IMR-90 (cell line): Measurements from ENCODE around the gene EIF6. TPM values are rescaled to one million over a fixed set of nuclear protein-coding genes. Genes with fewer than 3 reads are reported as not detected.

ENCODE experiments used
- ATAC-seq: fragments of 200-7000 bp; cut with Tn5 transposase; 2 replicates; pipeline ENCODE4 v1.9.1; 2020; ENCODE audit warnings: low read depth, mild to moderate bottlenecking, moderate library complexity
- BruUV-seq: library from RNA; stranded (reverse); fragments of 400-500 nt; replicated peaks from 2 replicates; lab custom pipeline; 2021; lab: Mats Ljungman, UMichigan
- CTCF ChIA-PET: fragments of 300-600 bp; formaldehyde crosslinking; extraction: SDS; loops from one replicate; lab custom pipeline; 2021; ENCODE audit warnings: antibody characterized with exemption; lab: Yijun Ruan, JAX
- POLR2A ChIA-PET: fragments of 300-600 bp; sonication (Branson Sonifier 250); formaldehyde crosslinking; loops from one replicate; lab custom pipeline; 2022; ENCODE audit warnings: antibody characterized with exemption; ENCODE audit not compliant: unreplicated experiment; lab: Charles Lee
- DNase-seq: peaks from one replicate; pipeline ENCODE4 v3.0.0; 2013
- H2AFZ ChIP-seq: replicated peaks from 2 replicates; pipeline ENCODE3; 2013; ENCODE audit warnings: low read length, mild to moderate bottlenecking; ENCODE audit not compliant: poor library complexity
- H2AK5ac ChIP-seq: 2 replicates; pipeline ENCODE4 v1.6.1; 2013; ENCODE audit warnings: low read depth, low read length, inconsistent platforms
- H2AK9ac ChIP-seq: replicated peaks from 2 replicates; pipeline ENCODE3; 2013; ENCODE audit warnings: mild to moderate bottlenecking, low read depth, low read length, moderate library complexity; ENCODE audit not compliant: poor library complexity
- H2BK120ac ChIP-seq: 2 replicates; pipeline ENCODE4 v1.6.1; 2013; ENCODE audit warnings: low read depth, low read length, inconsistent platforms
- H2BK15ac ChIP-seq: 3 replicates; pipeline ENCODE4 v1.6.1; 2013; ENCODE audit warnings: low read depth, low read length, inconsistent platforms
- H2BK20ac ChIP-seq: 2 replicates; pipeline ENCODE4 v1.6.1; 2013; ENCODE audit warnings: low read depth, mild to moderate bottlenecking, inconsistent platforms, low read length, moderate library complexity
- H2BK5ac ChIP-seq: 2 replicates; pipeline ENCODE4 v1.6.1; 2013; ENCODE audit warnings: mild to moderate bottlenecking, low read depth, low read length, inconsistent platforms; ENCODE audit not compliant: poor library complexity, severe bottlenecking
- H3K14ac ChIP-seq: replicated peaks from 2 replicates; pipeline ENCODE4 v1.6.1; 2013; ENCODE audit warnings: low read depth, low read length, inconsistent platforms
- H3K18ac ChIP-seq: 2 replicates; pipeline ENCODE4 v1.6.1; 2013; ENCODE audit warnings: low read depth, low read length, control low read depth
- H3K23ac ChIP-seq: 2 replicates; pipeline ENCODE4 v1.6.1; 2013; ENCODE audit warnings: low read depth, low read length, inconsistent platforms
- H3K27ac ChIP-seq: 2 replicates; pipeline ENCODE4 v1.5.1; 2013; ENCODE audit warnings: mild to moderate bottlenecking, control low read depth, low read length; ENCODE audit not compliant: insufficient read depth
- H3K27me3 ChIP-seq: 2 replicates; pipeline ENCODE4 v1.6.1; 2013; ENCODE audit warnings: low read length; ENCODE audit not compliant: control insufficient read depth, insufficient read depth
- H3K36me3 ChIP-seq: 2 replicates; pipeline ENCODE4 v1.6.1; 2013; ENCODE audit warnings: low read length, mixed read lengths; ENCODE audit not compliant: control insufficient read depth, insufficient read depth
- H3K4ac ChIP-seq: 2 replicates; pipeline ENCODE4 v1.6.1; 2013; ENCODE audit warnings: low read depth, low read length, inconsistent platforms
- H3K4me1 ChIP-seq: 2 replicates; pipeline ENCODE4 v1.6.1; 2013; ENCODE audit warnings: low read length, mixed read lengths; ENCODE audit not compliant: control insufficient read depth, insufficient read depth
- H3K4me2 ChIP-seq: 2 replicates; pipeline ENCODE4 v1.6.1; 2013; ENCODE audit warnings: low read depth, mild to moderate bottlenecking, control low read depth, low read length, moderate library complexity
- H3K4me3 ChIP-seq: 2 replicates; pipeline ENCODE4 v1.5.1; 2013; ENCODE audit warnings: low read depth, mild to moderate bottlenecking, control low read depth, low read length, moderate library complexity; ENCODE audit not compliant: insufficient read depth
- H3K56ac ChIP-seq: 2 replicates; pipeline ENCODE4 v1.6.1; 2013; ENCODE audit warnings: low read length, inconsistent platforms; ENCODE audit not compliant: insufficient read depth; ENCODE audit errors: extremely low read depth
- H3K79me1 ChIP-seq, 2 experiments: 2 replicates each; pipeline ENCODE4 v1.6.1; 2013; ENCODE audit warnings: low read length in 2 of 2, inconsistent platforms in 1 of 2, low read depth in 1 of 2
- H3K9ac ChIP-seq: 2 replicates; pipeline ENCODE4 v1.6.1; 2013; ENCODE audit warnings: low read depth, low read length, control low read depth
- H3K9me1 ChIP-seq: 2 replicates; pipeline ENCODE4 v1.6.1; 2013; ENCODE audit warnings: low read length, inconsistent platforms; ENCODE audit not compliant: insufficient read depth
- H3K9me3 ChIP-seq: 2 replicates; pipeline ENCODE4 v1.6.1; 2013; ENCODE audit warnings: low read length; ENCODE audit not compliant: control insufficient read depth, insufficient read depth
- H4K20me1 ChIP-seq: 2 replicates; pipeline ENCODE4 v1.6.1; 2013; ENCODE audit warnings: low read length, inconsistent platforms; ENCODE audit not compliant: insufficient read depth
- H4K5ac ChIP-seq: 2 replicates; pipeline ENCODE4 v1.6.1; 2013; ENCODE audit warnings: mild to moderate bottlenecking, low read depth, low read length, control low read depth
- H4K8ac ChIP-seq, 2 experiments: 2 replicates each; pipeline ENCODE4 v1.6.1; 2013; ENCODE audit warnings: low read depth in 2 of 2, low read length in 2 of 2, control low read depth in 1 of 2, inconsistent platforms in 1 of 2
- H4K91ac ChIP-seq: 2 replicates; pipeline ENCODE4 v1.6.1; 2013; ENCODE audit warnings: low read depth, low read length, inconsistent platforms; ENCODE audit not compliant: insufficient read depth
- BHLHE40 ChIP-seq: fragments of 150-350 bp; IDR thresholded peaks from 2 replicates; pipeline ENCODE4 v1.6.1; 2016; ENCODE audit warnings: mild to moderate bottlenecking, low read depth, low read length
- CEBPB ChIP-seq: IDR thresholded peaks from 2 replicates; pipeline ENCODE4 v1.6.1; 2012; ENCODE audit warnings: low read depth, low read length, improper control_type of control experiment
- FOS ChIP-seq: fragments of 150-350 bp; IDR thresholded peaks from 2 replicates; pipeline ENCODE4 v1.6.1; 2016; ENCODE audit warnings: low read depth, low read length
- MXI1 ChIP-seq: IDR thresholded peaks from 2 replicates; pipeline ENCODE4 v1.6.1; 2012; ENCODE audit warnings: low read depth, mild to moderate bottlenecking, low read length, moderate library complexity, borderline replicate concordance
- NFE2L2 ChIP-seq: fragments of 150-350 bp; IDR thresholded peaks from 2 replicates; pipeline ENCODE4 v1.6.1; 2016; ENCODE audit warnings: low read depth, mild to moderate bottlenecking, low read length
- POLR2A ChIP-seq: IDR thresholded peaks from 2 replicates; pipeline ENCODE4 v1.6.1; 2012; ENCODE audit warnings: mild to moderate bottlenecking, low read depth, low read length
- RAD21 ChIP-seq: IDR thresholded peaks from 2 replicates; pipeline ENCODE4 v1.6.1; 2012; ENCODE audit warnings: low read length, improper control_type of control experiment
- SMC3 ChIP-seq: fragments of 150-350 bp; IDR thresholded peaks from 2 replicates; pipeline ENCODE4 v1.6.1; 2016; ENCODE audit warnings: low read depth, mild to moderate bottlenecking, antibody characterized with exemption, low read length, moderate library complexity
- WGBS, 2 experiments: methylation state at CpG; one replicate each; pipeline versions ENCODE4 v1.1.5 to v1.1.7; 2013; ENCODE audit warnings: missing lambda C conversion rate in 2 of 2; ENCODE audit not compliant: insufficient read length in 1 of 2; ENCODE audit errors: extremely low coverage in 2 of 2; 5-methylcytosine and 5-hydroxymethylcytosine counted together
- dilution Hi-C: fragments of 300-500 bp; cut with HindIII; formaldehyde crosslinking; loops from one replicate; pipeline ENCODE4 v1.14.3; 2018; ENCODE audit warnings: low sequenced_read_pairs; ENCODE audit not compliant: unreplicated experiment
- in situ Hi-C: fragments of 300-500 bp; cut with MboI; formaldehyde crosslinking; loops from 3 replicates; pipeline ENCODE4 v1.14.3; 2019; ENCODE audit warnings: low sequenced_read_pairs, inconsistent platforms, mixed read lengths
- intact Hi-C: fragments of 100-400 bp; cut with micrococcal nuclease; formaldehyde crosslinking; loops from 2 replicates; pipeline ENCODE4 v1.10.0; 2022
- polyA plus RNA-seq, 3 experiments: library from polyadenylated mRNA; depleted of rRNA; stranded (reverse); fragments of >200 nt; gene quantifications; 2 replicates each; pipeline ENCODE4 v1.2.3, GENCODE V29; 2012; ENCODE audit warnings: low replicate concordance in 1 of 3
- total RNA-seq: library from RNA; depleted of rRNA; stranded (reverse); fragments of >200 nt; gene quantifications from 2 replicates; pipeline ENCODE4 v1.2.3, GENCODE V29; 2012
- TF ChIP-seq, protein P1 (sequence below): fragments of 150-350 bp; IDR thresholded peaks from 2 replicates; pipeline ENCODE4 v1.6.1; 2017; ENCODE audit warnings: mild to moderate bottlenecking, antibody characterized with exemption, low read length, low read depth
- TF ChIP-seq, protein P2 (sequence below): fragments of 150-350 bp; IDR thresholded peaks from 2 replicates; pipeline ENCODE4 v1.6.1; 2016; ENCODE audit warnings: low read depth, mild to moderate bottlenecking, low read length, moderate library complexity, borderline replicate concordance

The EIF6 gene
- total and polyA plus RNA-seq, 2 of the 4 experiments (the other 2 are of a cell fraction): 215 to 227 TPM

DNA sequence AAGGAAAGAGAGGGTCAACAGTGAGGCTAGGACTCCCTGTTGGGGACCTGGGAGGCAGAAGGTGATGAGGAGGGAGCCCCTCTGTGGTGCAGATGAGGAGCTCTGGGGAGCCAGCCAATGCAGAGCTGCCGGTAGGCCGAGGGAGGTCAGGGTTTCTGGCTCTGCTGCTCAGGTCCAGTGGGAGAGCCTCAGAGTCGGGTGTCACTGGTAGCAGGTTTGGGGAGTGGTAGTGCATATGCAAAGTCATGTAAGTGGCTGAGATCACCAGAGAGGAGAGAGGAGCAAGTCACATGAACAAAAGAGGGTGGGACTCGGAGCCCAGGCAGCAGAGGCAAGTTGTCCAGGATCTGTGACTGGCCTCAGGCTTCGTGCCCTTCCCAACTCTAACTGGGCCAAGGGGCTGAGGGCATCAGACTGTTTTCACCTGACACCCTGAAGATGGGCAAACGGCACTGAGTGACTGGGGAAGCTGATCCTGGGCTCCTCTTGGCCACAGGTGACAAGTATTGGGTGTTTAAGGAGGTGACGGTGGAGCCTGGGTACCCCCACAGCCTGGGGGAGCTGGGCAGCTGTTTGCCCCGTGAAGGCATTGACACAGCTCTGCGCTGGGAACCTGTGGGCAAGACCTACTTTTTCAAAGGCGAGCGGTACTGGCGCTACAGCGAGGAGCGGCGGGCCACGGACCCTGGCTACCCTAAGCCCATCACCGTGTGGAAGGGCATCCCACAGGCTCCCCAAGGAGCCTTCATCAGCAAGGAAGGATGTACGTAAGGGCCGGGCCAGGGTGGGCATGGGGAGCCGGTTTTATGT lies 13.3 kb downstream of the EIF6 start:
- ATAC-seq: no peak; the same call in 1 of the 2 replicates

More for the DNA sequence above, 13.3 kb downstream of the EIF6 start:
- Histone ChIP-seq H3K56ac (no peak overlapping the region), H3K9ac (no peak overlapping the region), H4K8ac (no peak overlapping the region), H3K79me1 (peaks cover 14 to 38% of the 10 kb centered on the region in 2 experiments), H4K91ac (no peak overlapping the region), H2AK5ac (no peak overlapping the region), H2AK9ac (no peak overlapping the region), H4K20me1 (0 out of 2 replicates have a peak, but pooled peaks cover 5% of the 10 kb centered on the region), H3K23ac (no peak overlapping the region), H3K27me3 (no peaks in the 10 kb centered on the region), H4K5ac (no peak overlapping the region), H3K9me3 (no peaks in the 10 kb centered on the region), H2BK20ac (no peak overlapping the region), H3K4me3 (no peak overlapping the region), H3K9me1 (peaks cover 6% of the 10 kb centered on the region; the same call in 1 of the 2 replicates), H2BK120ac (no peak overlapping the region), H3K14ac (no peak overlapping the region), H3K36me3 (peaks cover 44% of the 10 kb centered on the region), H2AFZ (peak overlapping the region; percentile 0), H3K4me2 (no peak overlapping the region), H2BK5ac (no peak overlapping the region), H3K18ac (no peak overlapping the region), H3K4me1 (peaks cover 1% of the 10 kb centered on the region; the same call in 1 of the 2 replicates), H2BK15ac (no peak overlapping the region), H3K27ac (no peak overlapping the region), H3K4ac (no peak overlapping the region)
- in situ Hi-C loops (loop anchor here (25.0 kb wide), 1 partner anchor 409 kb away; the partner anchor contains the start of gene GGT7), dilution Hi-C loops (no loop called here), intact Hi-C loops (loop anchor here (10.0 kb wide), 2 partner anchors 164 to 396 kb away; partner anchors contain the start of genes ACSS2, GDF5 and GGT7)
- BruUV-seq: no TSS peak
- WGBS, 2 experiments: 93% methylated on average over 13 of the region's 20 CpGs; no CpG with 5 or more reads in 1 of the 2 experiments
- POLR2A ChIA-PET: no interaction called here
- TF ChIP-seq MXI1: no peak
- TF ChIP-seq FOS: no peak
- TF ChIP-seq, protein P1, sequence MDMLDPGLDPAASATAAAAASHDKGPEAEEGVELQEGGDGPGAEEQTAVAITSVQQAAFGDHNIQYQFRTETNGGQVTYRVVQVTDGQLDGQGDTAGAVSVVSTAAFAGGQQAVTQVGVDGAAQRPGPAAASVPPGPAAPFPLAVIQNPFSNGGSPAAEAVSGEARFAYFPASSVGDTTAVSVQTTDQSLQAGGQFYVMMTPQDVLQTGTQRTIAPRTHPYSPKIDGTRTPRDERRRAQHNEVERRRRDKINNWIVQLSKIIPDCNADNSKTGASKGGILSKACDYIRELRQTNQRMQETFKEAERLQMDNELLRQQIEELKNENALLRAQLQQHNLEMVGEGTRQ: no peak
- TF ChIP-seq POLR2A: no peak
- TF ChIP-seq RAD21: no peak
- no peak for TF ChIP-seq SMC3
- TF ChIP-seq CEBPB: no peak
- no peak for TF ChIP-seq BHLHE40
- no peak for TF ChIP-seq NFE2L2
- TF ChIP-seq, protein P2, sequence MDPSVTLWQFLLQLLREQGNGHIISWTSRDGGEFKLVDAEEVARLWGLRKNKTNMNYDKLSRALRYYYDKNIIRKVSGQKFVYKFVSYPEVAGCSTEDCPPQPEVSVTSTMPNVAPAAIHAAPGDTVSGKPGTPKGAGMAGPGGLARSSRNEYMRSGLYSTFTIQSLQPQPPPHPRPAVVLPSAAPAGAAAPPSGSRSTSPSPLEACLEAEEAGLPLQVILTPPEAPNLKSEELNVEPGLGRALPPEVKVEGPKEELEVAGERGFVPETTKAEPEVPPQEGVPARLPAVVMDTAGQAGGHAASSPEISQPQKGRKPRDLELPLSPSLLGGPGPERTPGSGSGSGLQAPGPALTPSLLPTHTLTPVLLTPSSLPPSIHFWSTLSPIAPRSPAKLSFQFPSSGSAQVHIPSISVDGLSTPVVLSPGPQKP: no peak
- DNase-seq: no peak
- CTCF ChIA-PET: no interaction called here
